Vagina (tissue), 2 donors: ENCODE measurements around the gene GREM1. TPM values are rescaled to one million over a fixed set of nuclear protein-coding genes. Genes with fewer than 3 reads are reported as not detected.

ENCODE experiments used
- DNase-seq, 2 donors: peaks; one replicate each; pipeline ENCODE4 v3.0.0-alpha.2; 2017; ENCODE audit errors: extremely low spot score in 2 of 2
- H3K27ac ChIP-seq: fragments of 200-600 bp; sonication (generic); one replicate; pipeline ENCODE4 v1.5.1; 2019
- H3K27me3 ChIP-seq: fragments of 200-600 bp; sonication (generic); one replicate; pipeline ENCODE4 v1.5.1; 2019
- H3K36me3 ChIP-seq, 2 donors: fragments of 200-600 bp; sonication (generic); one replicate each; pipeline ENCODE4 v1.5.1; 2017 to 2019
- H3K4me1 ChIP-seq: fragments of 200-600 bp; sonication (generic); one replicate; pipeline ENCODE4 v1.5.1; 2019
- H3K4me3 ChIP-seq, 2 donors: fragments of 200-600 bp; sonication (generic); 1 replicate in 1 of 2; 2 replicates in 1 of 2; pipeline ENCODE4 v1.5.1; 2016 to 2019
- H3K9me3 ChIP-seq: fragments of 200-600 bp; sonication (generic); one replicate; pipeline ENCODE4 v1.5.1; 2019
- CTCF ChIP-seq, 3 experiments: fragments of 450-650 bp in 2 of 3; fragments of 200-600 bp in 1 of 3; sonication (generic) in 1 of 3; IDR thresholded peaks; one replicate each; pipeline ENCODE4 v1.5.1; 2017 to 2019; ENCODE audit warnings: antibody characterized with exemption in 3 of 3, mild to moderate bottlenecking in 2 of 3, moderate library complexity in 2 of 3
- POLR2A ChIP-seq, 2 donors: fragments of 450-650 bp; IDR thresholded peaks; one replicate each; pipeline ENCODE4 v1.6.1; 2017; ENCODE audit warnings: antibody characterized with exemption in 2 of 2, mild to moderate bottlenecking in 2 of 2, moderate library complexity in 2 of 2
- POLR2AphosphoS5 ChIP-seq, 2 donors: sonication (generic); formaldehyde crosslinking; IDR thresholded peaks; one replicate each; pipeline ENCODE4 v1.9.0; 2017; ENCODE audit warnings: antibody characterized with exemption in 2 of 2, mild to moderate bottlenecking in 2 of 2, low read depth in 1 of 2; ENCODE audit not compliant: insufficient read depth in 1 of 2
- intact Hi-C: fragments of 100-400 bp; cut with DNase I; formaldehyde crosslinking; loops from one replicate; pipeline ENCODE4 v1.15.1; 2023
- total RNA-seq: library from RNA; depleted of rRNA; stranded (reverse); fragments of >200 nt; gene quantifications from one replicate; pipeline ENCODE4 v1.2.3, GENCODE V29; 2016

The GREM1 gene
- total RNA-seq, 1 donor from 2014 or later, result 122 TPM

DNA sequence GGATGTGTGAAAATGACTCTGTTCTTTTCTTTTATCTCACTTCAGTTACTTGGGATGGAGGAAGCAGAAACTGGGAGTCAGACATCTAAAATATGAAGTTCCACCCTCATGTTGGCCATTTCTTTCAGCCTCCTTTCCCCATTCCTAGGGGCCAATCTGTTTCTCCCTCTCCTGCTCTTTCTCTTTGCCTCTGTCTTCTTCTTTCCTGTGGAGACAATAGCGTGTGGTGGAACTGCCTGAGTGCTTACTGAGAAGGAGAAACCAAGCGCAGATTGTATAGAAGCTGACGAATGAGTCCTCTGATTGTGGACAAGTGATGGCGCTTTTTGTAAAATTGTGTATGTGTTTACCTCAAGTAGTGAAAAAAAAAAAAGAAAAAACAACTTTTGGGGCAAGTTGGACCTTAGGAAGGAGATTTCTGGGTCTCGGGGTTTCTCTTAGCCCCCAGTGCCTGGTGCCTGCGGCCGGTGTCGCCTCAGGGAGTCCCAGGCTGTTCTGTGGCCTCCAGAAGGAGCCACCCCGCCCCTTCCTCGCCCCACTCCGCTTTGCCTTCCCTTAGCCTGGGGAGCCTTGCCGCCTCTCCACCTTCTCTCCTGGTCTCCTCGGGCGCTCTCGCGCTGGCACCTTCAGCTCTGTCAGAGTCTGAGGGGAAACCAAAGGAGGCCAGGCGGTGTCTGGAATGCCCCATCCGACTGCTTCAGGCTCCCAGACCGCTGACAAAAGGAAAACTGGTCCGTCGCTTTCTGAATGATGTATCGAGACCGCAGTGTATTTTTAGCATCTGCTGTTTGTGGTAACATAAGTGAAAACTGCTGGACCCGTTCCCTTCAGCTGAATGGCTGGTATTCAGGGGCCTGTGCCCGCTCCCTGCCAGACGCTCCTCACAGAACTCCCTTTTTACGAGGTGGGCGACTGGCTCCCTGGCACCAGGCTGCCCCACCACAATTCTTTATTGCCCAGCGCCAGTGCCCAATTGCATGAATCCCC lies 46.2 kb upstream of the GREM1 start:
- Histone ChIP-seq H3K4me3 (no peak overlapping the region), H3K27ac (peak overlapping the region; percentile 78), H3K4me1 (peaks cover 15% of the 10 kb centered on the region), H3K27me3 (no peaks in the 10 kb centered on the region), H3K9me3 (no peaks in the 10 kb centered on the region), H3K36me3 (no peaks in the 10 kb centered on the region)
- TF ChIP-seq CTCF (IDR thresholded peaks at IDR 0.05), result no peak
- TF ChIP-seq POLR2AphosphoS5 (IDR thresholded peaks at IDR 0.05; ENCODE audit: insufficient read depth in 1 of 2, low read depth in 1 of 2), result no peak
- no peak for TF ChIP-seq POLR2A (IDR thresholded peaks at IDR 0.05)
- intact Hi-C loops, result loop anchor here (5.0 to 10.0 kb wide), 3 partner anchors 53 to 286 kb away; no protein-coding TSS in a partner anchor
- no peak for DNase-seq

GRCh38 chr15:32674681-32675080 lies 43.1 kb upstream of the GREM1 start:
- H3K27ac ChIP-seq, result no peak overlapping the region
- no peaks in the 10 kb centered on the region for H3K36me3 ChIP-seq
- TF ChIP-seq POLR2AphosphoS5 (IDR thresholded peaks at IDR 0.05; ENCODE audit: insufficient read depth in 1 of 2, low read depth in 1 of 2) (no peak), POLR2A (IDR thresholded peaks at IDR 0.05) (no peak), CTCF (IDR thresholded peaks at IDR 0.05) (no peak)
- peaks cover 5% of the 10 kb centered on the region for H3K4me1 ChIP-seq
- H3K9me3 ChIP-seq, result no peaks in the 10 kb centered on the region
- intact Hi-C loops, result loop anchor here (5.0 to 10.0 kb wide), 3 partner anchors 50 to 283 kb away; no protein-coding TSS in a partner anchor
- DNase-seq, result no peak
- no peak overlapping the region for H3K4me3 ChIP-seq
- no peaks in the 10 kb centered on the region for H3K27me3 ChIP-seq

DNA sequence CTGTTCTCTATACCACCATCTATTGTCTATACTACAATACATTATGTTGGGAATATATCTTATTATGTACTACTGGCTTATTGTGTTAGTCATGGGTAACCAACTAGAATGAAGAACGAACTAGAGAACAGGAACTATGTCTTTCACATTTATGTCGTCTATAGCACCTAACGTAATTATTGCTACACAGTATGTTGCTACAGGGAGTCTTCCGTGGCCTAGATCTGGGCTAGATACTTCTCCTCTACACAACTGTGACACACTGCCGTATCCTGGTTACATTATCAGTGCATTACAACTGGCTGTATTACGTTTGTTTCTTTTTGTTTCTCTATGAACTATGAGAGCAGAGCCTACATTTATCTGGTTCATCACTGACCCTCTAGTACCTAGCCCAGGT lies 42.3 kb upstream of the GREM1 start:
- peaks cover 5% of the 10 kb centered on the region for H3K4me1 ChIP-seq
- H3K27ac ChIP-seq, result no peak overlapping the region
- H3K9me3 ChIP-seq, result no peaks in the 10 kb centered on the region
- TF ChIP-seq POLR2A (IDR thresholded peaks at IDR 0.05) (no peak), CTCF (IDR thresholded peaks at IDR 0.05) (no peak), POLR2AphosphoS5 (IDR thresholded peaks at IDR 0.05; ENCODE audit: insufficient read depth in 1 of 2, low read depth in 1 of 2) (no peak)
- no peak overlapping the region for H3K4me3 ChIP-seq
- intact Hi-C loops, result loop anchor here (10.0 kb wide), 2 partner anchors 49 to 199 kb away; no protein-coding TSS in a partner anchor
- no peaks in the 10 kb centered on the region for H3K27me3 ChIP-seq
- H3K36me3 ChIP-seq, result no peaks in the 10 kb centered on the region
- no peak for DNase-seq

DNA sequence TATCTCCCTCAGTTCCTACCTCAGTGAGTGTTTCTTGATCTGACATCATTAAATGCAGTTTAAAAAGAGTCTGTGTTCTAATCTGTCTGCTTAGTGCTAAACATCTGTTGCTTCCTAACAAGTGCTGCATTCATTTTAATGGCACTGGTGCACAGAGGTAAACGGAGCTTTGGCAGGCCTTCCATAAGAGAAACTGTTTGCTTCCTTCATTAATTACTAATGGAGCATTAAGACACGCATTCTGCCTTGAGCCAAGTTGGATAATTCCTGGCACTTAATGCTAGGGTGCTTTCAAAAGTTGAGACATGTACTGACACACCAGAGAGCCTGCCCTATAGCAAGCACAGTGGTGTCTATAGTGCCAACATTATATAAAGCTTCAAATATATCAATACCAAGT lies 41.6 kb upstream of the GREM1 start:
- no peaks in the 10 kb centered on the region for H3K36me3 ChIP-seq
- intact Hi-C loops, result loop anchor here (10.0 kb wide), 2 partner anchors 49 to 199 kb away; no protein-coding TSS in a partner anchor

More for the DNA sequence above, 41.6 kb upstream of the GREM1 start:
- no peak for DNase-seq
- H3K4me3 ChIP-seq, result no peak overlapping the region
- H3K27ac ChIP-seq, result no peak overlapping the region
- no peaks in the 10 kb centered on the region for H3K27me3 ChIP-seq
- peaks cover under 1% of the 10 kb centered on the region for H3K4me1 ChIP-seq
- no peak for TF ChIP-seq CTCF (IDR thresholded peaks at IDR 0.05)
- no peak for TF ChIP-seq POLR2AphosphoS5 (IDR thresholded peaks at IDR 0.05; ENCODE audit: insufficient read depth in 1 of 2, low read depth in 1 of 2)
- TF ChIP-seq POLR2A (IDR thresholded peaks at IDR 0.05), result no peak
- H3K9me3 ChIP-seq, result no peaks in the 10 kb centered on the region
